Measurements from ENCODE around the gene C19orf33.

The C19orf33 gene

DNA sequence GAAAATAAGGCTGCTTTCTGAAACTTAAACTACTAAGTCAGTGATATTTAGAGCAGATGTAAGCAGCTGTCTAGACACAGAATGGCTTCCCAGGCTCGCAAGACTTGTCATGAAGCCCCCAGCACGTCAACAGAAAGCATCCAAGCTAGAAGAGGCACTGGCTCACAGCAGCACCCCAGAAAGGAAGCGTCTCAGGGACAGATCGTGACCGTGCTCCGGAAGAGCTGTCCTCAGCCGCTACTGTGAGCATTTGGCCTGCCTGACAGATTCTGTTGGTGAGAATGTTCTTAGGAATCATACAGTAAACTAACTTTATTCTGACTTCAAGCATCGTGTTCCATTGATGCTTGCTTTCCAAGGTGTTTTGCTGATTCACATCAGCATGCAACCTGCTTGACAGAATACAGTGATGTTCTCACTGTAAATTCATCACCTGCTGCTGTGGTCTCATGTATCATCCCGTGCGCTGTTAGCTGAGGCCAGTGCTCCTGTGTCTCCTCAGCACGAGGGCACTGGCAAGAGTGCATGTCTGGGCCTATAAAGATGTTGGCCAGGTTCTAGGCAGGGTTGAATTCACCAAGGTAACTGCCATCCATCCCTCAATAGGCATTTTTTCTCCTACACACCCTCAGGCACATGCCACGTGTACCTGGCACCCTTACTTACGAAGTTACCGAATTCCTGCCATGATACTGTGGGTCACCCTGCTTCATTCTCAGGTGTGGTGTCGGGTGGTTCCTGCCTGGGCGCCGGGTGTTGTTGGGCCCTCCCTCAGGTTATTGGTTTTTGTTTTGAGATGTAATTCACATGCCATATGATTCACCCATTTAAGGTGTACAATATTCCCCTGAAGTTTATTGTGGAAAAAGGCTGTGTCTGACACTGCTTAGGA is 23.8 kb upstream of the C19orf33 start:
- DNase-seq = no peak

DNA sequence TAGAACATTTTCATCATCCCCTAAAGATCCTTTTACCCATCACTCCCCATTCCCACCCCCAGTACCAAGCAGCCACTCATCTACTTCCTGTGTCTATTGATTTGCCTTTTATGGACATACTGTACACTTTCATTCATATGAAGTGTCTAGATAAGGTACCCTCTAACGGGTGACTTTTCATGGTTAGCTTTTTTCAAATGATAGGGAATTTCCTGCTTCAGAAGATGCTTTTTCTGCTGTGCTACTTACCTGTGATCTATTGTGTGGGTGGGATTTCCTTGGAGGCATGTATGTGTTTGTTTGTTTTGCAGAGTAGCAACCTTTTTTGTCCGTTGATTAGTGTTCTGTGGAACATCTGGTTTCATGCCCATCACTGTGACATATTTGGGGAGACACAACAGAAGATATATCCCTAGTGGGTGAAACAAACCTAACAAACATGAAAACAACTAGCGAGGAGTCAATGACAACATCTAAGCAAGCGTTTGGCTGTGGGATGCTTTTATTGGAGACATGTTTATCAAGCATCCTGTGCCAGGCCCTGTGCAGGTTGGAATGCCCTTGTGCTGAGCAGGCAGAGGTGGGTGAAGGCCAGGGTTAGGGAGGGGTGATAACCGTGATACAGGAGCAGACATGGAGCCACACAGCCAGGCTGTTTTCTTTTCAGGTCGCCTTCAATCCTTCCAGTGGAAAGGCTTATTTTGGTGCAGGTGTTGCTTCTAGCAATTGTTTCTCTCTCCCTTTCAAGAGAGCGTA is 22.1 kb upstream of the C19orf33 start:
- no peak for DNase-seq

DNA sequence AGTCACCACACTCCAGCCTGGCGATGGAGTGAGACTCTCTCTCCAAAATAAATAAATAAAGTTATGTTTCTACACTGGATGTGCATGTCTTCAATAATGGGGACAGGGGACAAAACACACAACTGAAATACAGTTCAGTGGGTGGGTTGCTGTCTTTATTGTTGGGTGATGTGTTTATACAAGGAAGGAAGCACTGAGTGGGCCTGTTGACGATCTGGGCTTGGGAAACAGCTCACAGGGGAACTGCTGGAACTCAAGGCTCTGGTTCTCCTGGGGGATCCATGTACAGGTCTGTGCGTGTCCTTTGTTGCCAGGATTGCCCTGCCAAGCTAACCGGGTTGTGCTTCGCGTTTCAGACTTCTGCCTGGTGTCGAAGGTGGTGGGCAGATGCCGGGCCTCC is 20.8 kb upstream of the C19orf33 start:
- no peak for DNase-seq

- DNase-seq = peak in 1 of 2 donors; percentile 13
Measured at GRCh38 chr19:38284422-38284821, 19.6 kb upstream of the C19orf33 start.

GRCh38 chr19:38285567-38285966 is 18.5 kb upstream of the C19orf33 start:
- no peak for DNase-seq

GRCh38 chr19:38287604-38288003 is 16.4 kb upstream of the C19orf33 start:
- DNase-seq = peak in 1 of 2 donors; percentile 29

GRCh38 chr19:38288123-38288855 is 15.8 kb upstream of the C19orf33 start:
- no peak for DNase-seq

DNA sequence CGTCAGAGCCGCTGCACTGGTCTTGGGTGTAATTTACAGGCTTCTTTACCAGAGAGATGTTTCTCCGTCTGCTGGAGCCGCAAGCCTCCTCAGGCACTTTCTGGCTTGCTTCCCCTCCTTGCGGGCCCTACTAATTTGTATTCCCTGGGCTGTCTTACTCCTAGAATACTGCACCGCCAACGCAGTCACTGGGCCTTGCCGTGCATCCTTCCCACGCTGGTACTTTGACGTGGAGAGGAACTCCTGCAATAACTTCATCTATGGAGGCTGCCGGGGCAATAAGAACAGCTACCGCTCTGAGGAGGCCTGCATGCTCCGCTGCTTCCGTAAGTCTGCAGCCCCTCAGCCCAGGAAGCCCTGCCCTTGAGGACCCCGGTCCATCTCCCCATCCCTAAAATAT is 14.1 kb upstream of the C19orf33 start:
- no peak for DNase-seq

GRCh38 chr19:38290631-38291147 is 13.4 kb upstream of the C19orf33 start:
- no peak for DNase-seq

DNA sequence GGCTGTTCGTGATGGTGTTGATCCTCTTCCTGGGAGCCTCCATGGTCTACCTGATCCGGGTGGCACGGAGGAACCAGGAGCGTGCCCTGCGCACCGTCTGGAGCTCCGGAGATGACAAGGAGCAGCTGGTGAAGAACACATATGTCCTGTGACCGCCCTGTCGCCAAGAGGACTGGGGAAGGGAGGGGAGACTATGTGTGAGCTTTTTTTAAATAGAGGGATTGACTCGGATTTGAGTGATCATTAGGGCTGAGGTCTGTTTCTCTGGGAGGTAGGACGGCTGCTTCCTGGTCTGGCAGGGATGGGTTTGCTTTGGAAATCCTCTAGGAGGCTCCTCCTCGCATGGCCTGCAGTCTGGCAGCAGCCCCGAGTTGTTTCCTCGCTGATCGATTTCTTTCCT is 12.2 kb upstream of the C19orf33 start:
- no peak for DNase-seq

GRCh38 chr19:38293281-38293680 is 10.8 kb upstream of the C19orf33 start:
- DNase-seq = no peak

GRCh38 chr19:38294090-38294489 is 10.0 kb upstream of the C19orf33 start:
- peak in 1 of 2 donors; percentile 18 for DNase-seq

- no peak for DNase-seq
Measured at GRCh38 chr19:38298821-38299680, 5.0 kb upstream of the C19orf33 start.

GRCh38 chr19:38304352-38304865 is 358 bp downstream of the C19orf33 start:
- DNase-seq = no peak

DNA sequence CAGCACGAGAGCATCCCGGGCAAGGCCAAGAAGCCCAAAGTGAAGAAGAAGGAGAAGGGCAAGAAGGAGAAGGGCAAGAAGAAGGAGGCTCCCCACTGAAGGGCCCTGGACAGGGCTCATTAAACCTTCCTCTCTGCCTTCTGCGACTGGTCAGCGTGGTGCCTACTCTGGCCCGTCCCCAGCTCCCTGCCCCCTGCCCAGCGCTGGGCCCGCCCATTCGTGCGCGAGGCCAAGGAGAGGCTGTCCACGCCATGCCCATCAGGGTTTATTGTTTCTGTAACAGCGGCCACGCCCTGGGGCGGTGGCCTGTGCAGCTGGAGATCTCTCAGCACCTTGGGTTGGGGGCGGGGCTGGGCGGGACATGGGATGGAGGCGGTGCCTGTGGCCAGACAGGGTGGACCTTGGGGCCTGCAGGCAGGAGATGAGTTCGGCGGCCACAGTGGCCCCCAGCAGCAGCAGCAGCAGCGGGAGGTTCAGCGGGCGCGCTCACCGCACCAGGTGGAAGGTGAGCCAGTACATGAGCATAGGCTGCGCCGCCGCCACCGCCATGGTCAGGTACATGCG is 897 bp downstream of the C19orf33 start:
- DNase-seq = no peak

- no peak for DNase-seq
Measured at GRCh38 chr19:38306236-38306635, 2.2 kb downstream of the C19orf33 start.

- no peak for DNase-seq
Measured at GRCh38 chr19:38307076-38307475, 3.0 kb downstream of the C19orf33 start.

DNA sequence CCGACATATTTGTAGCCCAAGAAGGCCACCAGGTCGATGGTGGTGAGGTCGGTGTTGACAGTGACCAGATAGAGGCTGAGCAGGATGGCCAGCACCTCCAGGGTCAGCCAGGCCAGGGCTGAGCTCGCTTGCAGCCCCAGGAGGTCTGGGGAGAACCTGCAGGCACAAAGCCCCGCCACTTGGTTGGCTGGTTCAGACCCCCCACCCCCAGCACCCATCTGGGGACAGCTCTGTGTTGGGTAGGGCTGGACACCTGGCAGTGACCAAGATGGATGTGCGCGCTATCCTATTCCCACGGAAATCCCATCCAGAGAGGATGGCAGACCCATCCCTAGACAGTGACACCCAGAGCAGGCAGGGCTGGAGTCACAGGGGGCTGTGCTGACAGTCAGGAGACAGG is 3.5 kb downstream of the C19orf33 start:
- no peak for DNase-seq

DNA sequence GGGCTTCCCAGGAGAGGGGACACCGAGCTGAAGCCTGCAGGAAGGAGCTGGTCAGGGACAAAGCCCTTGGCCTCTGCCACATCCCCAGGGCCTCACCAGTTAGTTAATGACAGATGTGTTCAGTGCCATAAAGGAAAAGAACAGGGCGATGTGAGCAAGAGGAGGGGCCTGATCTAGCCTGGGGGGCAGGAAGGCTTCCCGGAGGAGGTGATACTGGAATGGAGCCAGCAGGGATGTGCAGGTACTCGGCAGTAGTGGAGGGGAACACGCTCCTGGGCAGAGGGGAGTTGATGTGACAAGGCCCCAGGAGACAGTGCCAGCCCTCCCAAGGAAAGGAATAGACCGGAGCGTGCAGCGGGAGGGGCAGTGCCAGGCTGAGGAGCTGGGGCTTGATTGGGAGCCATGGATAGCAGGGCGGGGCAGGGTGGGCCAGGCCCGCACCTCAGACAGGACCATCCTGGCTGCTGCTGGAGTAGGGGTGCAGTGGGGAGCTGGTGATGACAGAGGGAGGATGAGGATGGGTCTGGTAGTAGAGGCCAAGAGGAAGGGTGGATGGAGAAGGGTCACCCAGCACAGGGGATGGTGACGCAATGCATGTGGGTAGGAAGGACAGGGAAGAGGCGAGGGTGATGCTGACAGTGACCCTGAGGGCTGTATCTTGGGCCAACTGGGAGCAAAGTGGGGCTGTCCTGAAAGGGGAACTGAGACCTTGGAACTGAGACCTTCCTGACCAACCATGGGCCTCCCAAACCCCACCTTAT is 4.1 kb downstream of the C19orf33 start:
- no peak for DNase-seq

DNA sequence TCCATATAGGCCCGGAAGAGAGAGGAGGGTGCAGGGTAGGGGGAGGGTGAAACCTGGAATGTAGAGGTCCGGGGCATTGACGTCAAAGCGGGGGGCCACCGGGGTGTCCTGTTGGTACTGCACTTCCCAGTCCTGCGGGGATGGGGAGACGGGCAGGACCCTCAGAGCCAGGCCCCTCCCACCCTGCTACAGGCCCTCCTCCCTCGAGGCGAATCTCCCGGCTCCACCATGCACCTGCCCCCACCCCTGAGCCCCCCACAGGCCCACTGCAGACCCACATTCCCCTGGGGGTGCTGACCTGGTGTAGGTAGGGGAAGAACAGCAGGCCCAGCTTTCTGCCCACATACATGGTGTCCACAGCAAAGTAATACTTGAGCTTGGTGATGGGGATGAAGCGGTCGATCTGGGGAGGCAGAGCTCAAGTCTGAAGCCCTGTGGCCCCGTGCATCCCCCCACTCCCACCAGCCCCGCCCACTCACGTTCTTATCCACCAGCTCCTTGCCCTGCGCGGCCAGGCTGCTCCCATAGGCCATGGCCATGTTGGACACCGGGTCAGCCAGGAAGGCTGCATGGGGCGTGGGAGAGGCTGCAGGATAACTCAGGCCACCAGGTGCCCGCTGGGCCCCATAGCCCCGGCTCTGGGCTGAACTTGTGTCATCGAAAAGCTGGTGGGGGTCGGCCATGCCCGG is 5.0 kb downstream of the C19orf33 start:
- no peak for DNase-seq
